ENCODE data around the gene EDC4.

DNA sequence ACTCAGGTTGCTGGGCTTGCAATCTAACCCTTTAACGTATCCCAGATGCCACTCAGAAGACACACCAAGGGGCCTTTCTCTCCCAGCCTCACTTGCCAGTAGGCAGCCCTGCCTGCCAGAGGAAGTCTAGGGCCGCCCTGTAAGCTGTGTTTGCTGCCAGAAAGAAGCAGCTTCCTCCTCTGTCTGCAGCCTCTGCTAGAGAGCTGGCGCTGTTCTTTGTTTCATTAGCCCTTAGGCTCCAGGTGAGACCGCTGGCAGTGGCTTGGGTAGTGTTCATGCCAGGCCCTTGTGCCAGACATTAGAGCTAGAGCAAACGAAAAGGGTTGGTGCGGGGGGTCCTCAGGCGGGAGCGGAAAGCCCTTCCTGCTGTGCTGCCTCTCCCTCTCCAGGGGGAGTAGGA is 49.9 kb downstream of the EDC4 start:
- no peak for TF ChIP-seq POLR2A (IDR thresholded peaks at IDR 0.05; ENCODE audit: borderline replicate concordance, extremely low read depth, insufficient read depth, insufficient read length)
- TF ChIP-seq CTCF (IDR thresholded peaks at IDR 0.05 in 2 of 3, conservative IDR thresholded peaks at IDR 0.05 in 1 of 3; ENCODE audit: borderline replicate concordance in 1 of 3, insufficient read depth in 1 of 3, low read depth in 2 of 3, low read length in 2 of 3), result no peak
- no peak for TF ChIP-seq POLR2AphosphoS5 (IDR thresholded peaks at IDR 0.05; ENCODE audit: low read depth, low read length)
- no peak for TF ChIP-seq ZNF274 (IDR thresholded peaks at IDR 0.05; ENCODE audit: low read depth, low read length)
- TF ChIP-seq SRF (IDR thresholded peaks at IDR 0.05; ENCODE audit: low read depth), result no peak
- TF ChIP-seq YY1 (IDR thresholded peaks at IDR 0.05; ENCODE audit: extremely low read depth, insufficient replicate concordance, low read depth, low read length), result no peak
- no peak for TF ChIP-seq SIN3A (IDR thresholded peaks at IDR 0.05; ENCODE audit: low read depth)
- TF ChIP-seq TCF7L2 (IDR thresholded peaks at IDR 0.05; ENCODE audit: borderline replicate concordance, extremely low read depth, insufficient read depth, insufficient read length), result no peak
